Lung (tissue), 12 donors: ENCODE data around the gene ANKRD40CL. TPM values are rescaled to one million over a fixed set of nuclear protein-coding genes. Genes with fewer than 3 reads are reported as not detected.
A peak's percentile ranks its signal among the peaks of the same experiment; 100 is the strongest.

ENCODE experiments used
- ATAC-seq: fragments of 200-7000 bp; cut with Tn5 transposase; one replicate; pipeline ENCODE4 v1.9.1; 2020; ENCODE audit warnings: moderate number of reproducible peaks; ENCODE audit not compliant: insufficient read depth, low FRiP score
- DNase-seq, 3 donors: peaks; one replicate each; pipeline ENCODE4 v3.0.0-alpha.2; 2013 to 2017
- H3K27ac ChIP-seq, 2 donors: one replicate each; pipeline ENCODE4 v1.5.1; 2013; ENCODE audit warnings: mild to moderate bottlenecking in 2 of 2, moderate library complexity in 2 of 2, control low read depth in 1 of 2, inconsistent platforms in 1 of 2, low read depth in 1 of 2, low read length in 1 of 2
- H3K27me3 ChIP-seq, 3 donors: one replicate each; pipeline ENCODE4 v1.5.1; 2013; ENCODE audit warnings: low read length in 2 of 3; ENCODE audit not compliant: control insufficient read depth in 3 of 3, insufficient read depth in 3 of 3
- H3K36me3 ChIP-seq, 4 donors: one replicate each; pipeline ENCODE4 v1.5.1; 2013; ENCODE audit warnings: low read length in 4 of 4, mild to moderate bottlenecking in 1 of 4, moderate library complexity in 1 of 4; ENCODE audit not compliant: control insufficient read depth in 4 of 4, insufficient read depth in 4 of 4
- H3K4me1 ChIP-seq, 5 donors: one replicate each; pipeline ENCODE4 v1.5.1; 2013; ENCODE audit warnings: low read length in 5 of 5, mild to moderate bottlenecking in 2 of 5, moderate library complexity in 1 of 5; ENCODE audit not compliant: control insufficient read depth in 5 of 5, insufficient read depth in 5 of 5
- H3K4me3 ChIP-seq: one replicate; pipeline ENCODE4 v1.5.1; 2013; ENCODE audit warnings: mild to moderate bottlenecking, control low read depth, moderate library complexity
- H3K9ac ChIP-seq, 2 donors: one replicate each; pipeline ENCODE4 v1.5.1; 2013; ENCODE audit warnings: low read length in 2 of 2, control low read depth in 1 of 2; ENCODE audit not compliant: insufficient read depth in 1 of 2
- H3K9me3 ChIP-seq, 4 donors: one replicate each; pipeline ENCODE4 v1.5.1; 2013; ENCODE audit warnings: low read length in 3 of 4, mild to moderate bottlenecking in 1 of 4, moderate library complexity in 1 of 4; ENCODE audit not compliant: control insufficient read depth in 4 of 4, insufficient read depth in 3 of 4
- CTCF ChIP-seq: IDR thresholded peaks from 2 replicates; pipeline ENCODE4 v1.5.1; 2012; ENCODE audit warnings: mild to moderate bottlenecking; ENCODE audit errors: control extremely low read depth, extremely low read depth
- WGBS, 2 donors: extraction: QIAGEN DNeasy Blood & Tissue Kit; methylation state at CpG; one replicate each; pipeline ENCODE4 v1.1.7; 2013; 5-methylcytosine and 5-hydroxymethylcytosine counted together
- polyA plus RNA-seq, 2 donors: library from polyadenylated mRNA; stranded (reverse); fragments of 200-250 nt; gene quantifications; one replicate each; pipeline ENCODE4 v1.2.1, GENCODE V29; 2013
- total RNA-seq, 2 donors: library from RNA; depleted of rRNA in 1 of 2; stranded (reverse); fragments of >200 nt in 1 of 2; gene quantifications; one replicate each; pipeline ENCODE4 v1.2.1, GENCODE V29; 2014 to 2021
- donor health status: control.
- donor health status: control.
- donor health status: Bipolar disorder and iron deficiency.
- donor health status: healthy.
- donor health status: DM: yes; HTN: yes; CAD: no.

ANKRD40CL gene
- total and polyA plus RNA-seq, 4 donors, result not detected

GRCh38 chr17:50787106-50787505 lies 19.8 kb upstream of the ANKRD40CL start:
- no peak overlapping the region for H3K9ac ChIP-seq
- no peaks in the 10 kb centered on the region for H3K27me3 ChIP-seq
- H3K4me1 ChIP-seq, result peaks cover 0 to 14% (median 9%) of the 10 kb centered on the region in 5 donors
- no peaks in the 10 kb centered on the region for H3K9me3 ChIP-seq
- no peaks in the 10 kb centered on the region for H3K36me3 ChIP-seq
- no peak for DNase-seq
- H3K4me3 ChIP-seq, result no peak overlapping the region
- no peak overlapping the region for H3K27ac ChIP-seq
- WGBS, 2 donors, result 92 to 96% methylated on average over 7 of the region's 7 CpGs
- no peak for ATAC-seq
- TF ChIP-seq CTCF, result no peak

- DNase-seq (peak; percentile 82 to 97 (median 96)), ATAC-seq (no peak)
- H3K4me3 ChIP-seq, result no peak overlapping the region
Observed at GRCh38 chr17:50785946-50786570, 18.7 kb upstream of the ANKRD40CL start.

GRCh38 chr17:50785126-50785525 lies 17.8 kb upstream of the ANKRD40CL start:
- H3K27ac ChIP-seq, result no peak overlapping the region
- no peaks in the 10 kb centered on the region for H3K9me3 ChIP-seq
- WGBS, 2 donors, result 70 to 76% methylated on average over 4 of the region's 4 CpGs
- no peaks in the 10 kb centered on the region for H3K36me3 ChIP-seq
- DNase-seq, result no peak
- no peak overlapping the region for H3K4me3 ChIP-seq
- H3K27me3 ChIP-seq, result no peaks in the 10 kb centered on the region
- peaks cover 0 to 14% (median 9%) of the 10 kb centered on the region in 5 donors for H3K4me1 ChIP-seq
- H3K9ac ChIP-seq, result no peak overlapping the region
- no peak for TF ChIP-seq CTCF
- ATAC-seq, result no peak

More at GRCh38 chr17:50785946-50786570, 18.7 kb upstream of the ANKRD40CL start:
- Histone ChIP-seq H3K36me3 (no peaks in the 10 kb centered on the region), H3K27ac (no peak overlapping the region), H3K9ac (peak overlapping the region in 1 of 2 donors; percentile 45), H3K9me3 (no peaks in the 10 kb centered on the region), H3K4me1 (peaks cover 0 to 14% (median 9%) of the 10 kb centered on the region in 5 donors), H3K27me3 (no peaks in the 10 kb centered on the region)
- WGBS, 2 donors, result 62 to 70% methylated on average over 9 of the region's 9 CpGs
- TF ChIP-seq CTCF, result no peak

GRCh38 chr17:50783905-50784304 lies 16.6 kb upstream of the ANKRD40CL start:
- peaks cover 0 to 14% (median 9%) of the 10 kb centered on the region in 5 donors for H3K4me1 ChIP-seq
- WGBS, 2 donors, result 96 to 97% methylated on average over 2 of the region's 2 CpGs
- no peaks in the 10 kb centered on the region for H3K36me3 ChIP-seq
- DNase-seq (no peak), ATAC-seq (no peak)
- no peak overlapping the region for H3K4me3 ChIP-seq
- no peak for TF ChIP-seq CTCF
- H3K9ac ChIP-seq, result no peak overlapping the region
- H3K27ac ChIP-seq, result no peak overlapping the region
- H3K27me3 ChIP-seq, result no peaks in the 10 kb centered on the region
- H3K9me3 ChIP-seq, result no peaks in the 10 kb centered on the region
